Measurements from ENCODE around the gene FAM20C.

Gene FAM20C

DNA sequence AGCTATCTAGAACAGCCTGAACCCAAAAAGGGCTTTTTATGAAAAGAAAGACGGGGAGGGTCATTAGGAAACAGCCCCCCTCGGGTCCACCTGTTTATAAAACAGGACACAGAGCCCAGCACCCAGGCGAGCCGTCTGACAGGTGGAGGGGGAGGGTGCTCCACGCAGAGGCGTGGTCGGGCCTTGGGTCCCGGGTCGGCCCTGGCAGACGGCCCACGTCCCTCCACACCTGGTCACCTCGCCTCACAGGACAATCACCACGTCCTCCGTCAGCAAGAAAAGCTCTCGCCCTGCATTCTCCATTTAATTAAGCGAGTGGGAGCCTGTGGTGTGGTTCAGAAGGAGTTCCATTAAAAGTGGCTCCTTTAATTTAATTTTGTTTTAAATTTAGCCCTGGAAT, 55.3 kb downstream of the FAM20C start:
- Histone ChIP-seq H3K36me3 (ENCODE audit: control insufficient read depth in 2 of 2, insufficient read depth in 1 of 2, low read length in 2 of 2) (peaks cover 0 to 14% of the 10 kb centered on the region in 2 experiments; a peak in 1 of 3 replicates), H3K4me1 (ENCODE audit: control insufficient read depth, insufficient read depth, low read length) (no peaks in the 10 kb centered on the region), H3K27ac (ENCODE audit: extremely low read depth, low read depth, low read length) (no peak overlapping the region), H3K9me3 (ENCODE audit: control insufficient read depth, insufficient read depth, low read depth, low read length) (no peaks in the 10 kb centered on the region), H3K4me3 (ENCODE audit: low read depth, low read length) (no peak overlapping the region)
- TF ChIP-seq OVOL3 (tag by site-specific recombination; IDR thresholded peaks at IDR 0.05) (no peak), ZNF610 (tag by site-specific recombination; IDR thresholded peaks at IDR 0.05; ENCODE audit: borderline replicate concordance) (no peak), ZNF623 (tag by site-specific recombination; IDR thresholded peaks at IDR 0.05) (no peak), ZNF221 (tag by site-specific recombination; IDR thresholded peaks at IDR 0.05; ENCODE audit: borderline replicate concordance) (no peak)
- TF ChIP-seq, protein P1, sequence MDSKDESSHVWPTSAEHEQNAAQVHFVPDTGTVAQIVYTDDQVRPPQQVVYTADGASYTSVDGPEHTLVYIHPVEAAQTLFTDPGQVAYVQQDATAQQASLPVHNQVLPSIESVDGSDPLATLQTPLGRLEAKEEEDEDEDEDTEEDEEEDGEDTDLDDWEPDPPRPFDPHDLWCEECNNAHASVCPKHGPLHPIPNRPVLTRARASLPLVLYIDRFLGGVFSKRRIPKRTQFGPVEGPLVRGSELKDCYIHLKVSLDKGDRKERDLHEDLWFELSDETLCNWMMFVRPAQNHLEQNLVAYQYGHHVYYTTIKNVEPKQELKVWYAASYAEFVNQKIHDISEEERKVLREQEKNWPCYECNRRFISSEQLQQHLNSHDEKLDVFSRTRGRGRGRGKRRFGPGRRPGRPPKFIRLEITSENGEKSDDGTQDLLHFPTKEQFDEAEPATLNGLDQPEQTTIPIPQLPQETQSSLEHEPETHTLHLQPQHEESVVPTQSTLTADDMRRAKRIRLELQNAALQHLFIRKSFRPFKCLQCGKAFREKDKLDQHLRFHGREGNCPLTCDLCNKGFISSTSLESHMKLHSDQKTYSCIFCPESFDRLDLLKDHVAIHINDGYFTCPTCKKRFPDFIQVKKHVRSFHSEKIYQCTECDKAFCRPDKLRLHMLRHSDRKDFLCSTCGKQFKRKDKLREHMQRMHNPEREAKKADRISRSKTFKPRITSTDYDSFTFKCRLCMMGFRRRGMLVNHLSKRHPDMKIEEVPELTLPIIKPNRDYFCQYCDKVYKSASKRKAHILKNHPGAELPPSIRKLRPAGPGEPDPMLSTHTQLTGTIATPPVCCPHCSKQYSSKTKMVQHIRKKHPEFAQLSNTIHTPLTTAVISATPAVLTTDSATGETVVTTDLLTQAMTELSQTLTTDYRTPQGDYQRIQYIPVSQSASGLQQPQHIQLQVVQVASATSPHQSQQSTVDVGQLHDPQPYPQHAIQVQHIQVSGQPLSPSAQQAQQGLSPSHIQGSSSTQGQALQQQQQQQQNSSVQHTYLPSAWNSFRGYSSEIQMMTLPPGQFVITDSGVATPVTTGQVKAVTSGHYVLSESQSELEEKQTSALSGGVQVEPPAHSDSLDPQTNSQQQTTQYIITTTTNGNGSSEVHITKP (tag by site-specific recombination; IDR thresholded peaks at IDR 0.05), result no peak
- TF ChIP-seq, protein P2, sequence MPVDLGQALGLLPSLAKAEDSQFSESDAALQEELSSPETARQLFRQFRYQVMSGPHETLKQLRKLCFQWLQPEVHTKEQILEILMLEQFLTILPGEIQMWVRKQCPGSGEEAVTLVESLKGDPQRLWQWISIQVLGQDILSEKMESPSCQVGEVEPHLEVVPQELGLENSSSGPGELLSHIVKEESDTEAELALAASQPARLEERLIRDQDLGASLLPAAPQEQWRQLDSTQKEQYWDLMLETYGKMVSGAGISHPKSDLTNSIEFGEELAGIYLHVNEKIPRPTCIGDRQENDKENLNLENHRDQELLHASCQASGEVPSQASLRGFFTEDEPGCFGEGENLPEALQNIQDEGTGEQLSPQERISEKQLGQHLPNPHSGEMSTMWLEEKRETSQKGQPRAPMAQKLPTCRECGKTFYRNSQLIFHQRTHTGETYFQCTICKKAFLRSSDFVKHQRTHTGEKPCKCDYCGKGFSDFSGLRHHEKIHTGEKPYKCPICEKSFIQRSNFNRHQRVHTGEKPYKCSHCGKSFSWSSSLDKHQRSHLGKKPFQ (tag by site-specific recombination; IDR thresholded peaks at IDR 0.05), result no peak
- CTCF ChIA-PET, result no interaction called here
- POLR2A ChIA-PET, result no interaction called here

DNA sequence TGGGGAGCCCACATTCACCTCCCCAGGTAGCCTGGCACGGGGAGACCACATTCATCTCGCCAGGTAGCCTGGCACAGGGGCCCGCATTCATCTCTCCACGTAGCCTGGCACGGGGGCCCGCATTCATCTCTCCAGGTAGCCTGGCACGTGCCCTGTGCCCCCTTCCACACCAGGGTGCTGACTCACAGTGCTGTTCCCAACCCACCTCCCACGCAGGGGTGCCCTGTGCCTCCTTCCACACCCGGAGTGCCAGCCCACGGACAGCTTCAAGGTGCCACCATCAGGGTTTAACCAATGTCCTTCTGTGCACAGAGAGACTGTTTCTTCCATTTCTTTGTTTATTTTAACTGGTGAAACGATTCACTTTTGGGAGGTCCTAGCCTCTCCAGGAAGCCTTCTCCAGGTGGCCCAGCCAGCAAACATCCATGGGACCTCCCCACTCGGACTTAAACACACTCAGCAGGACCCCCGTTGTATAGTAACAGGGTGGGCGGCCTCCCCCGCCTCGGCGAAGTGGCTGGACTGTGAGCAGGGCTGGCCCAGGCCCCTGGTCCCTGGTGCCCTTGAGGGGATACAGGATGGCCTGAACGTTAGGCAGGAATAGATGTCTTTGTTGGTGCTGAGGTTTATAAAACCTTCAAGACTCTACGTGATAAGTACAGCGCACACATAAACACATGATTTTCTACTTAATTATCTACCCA, 56.5 kb downstream of the FAM20C start:
- Histone ChIP-seq H3K4me1 (ENCODE audit: control insufficient read depth, insufficient read depth, low read length) (no peaks in the 10 kb centered on the region), H3K36me3 (ENCODE audit: control insufficient read depth in 2 of 2, insufficient read depth in 1 of 2, low read length in 2 of 2) (peaks cover 0 to 14% of the 10 kb centered on the region in 2 experiments; a peak in 1 of 3 replicates), H3K4me3 (ENCODE audit: low read depth, low read length) (no peak overlapping the region), H3K9me3 (ENCODE audit: control insufficient read depth, insufficient read depth, low read depth, low read length) (no peaks in the 10 kb centered on the region), H3K27ac (ENCODE audit: extremely low read depth, low read depth, low read length) (no peak overlapping the region)
- CTCF ChIA-PET, result no interaction called here
- POLR2A ChIA-PET, result no interaction called here
- TF ChIP-seq ZBTB17 (tag by site-specific recombination; IDR thresholded peaks at IDR 0.05) (no peak), MYNN (tag by site-specific recombination; IDR thresholded peaks at IDR 0.05; ENCODE audit: borderline replicate concordance) (no peak), ZNF785 (tag by site-specific recombination; IDR thresholded peaks at IDR 0.05) (no peak), ZNF174 (tag by site-specific recombination; IDR thresholded peaks at IDR 0.05) (no peak), ZNF677 (tag by site-specific recombination; IDR thresholded peaks at IDR 0.05) (no peak), ZNF221 (tag by site-specific recombination; IDR thresholded peaks at IDR 0.05; ENCODE audit: borderline replicate concordance) (no peak), ZNF791 (tag by site-specific recombination; IDR thresholded peaks at IDR 0.05) (no peak), MEIS1 (CRISPR knock-in tag; IDR thresholded peaks at IDR 0.05; ENCODE audit: borderline replicate concordance) (no peak), ZNF354C (tag by site-specific recombination; IDR thresholded peaks at IDR 0.05; ENCODE audit: borderline replicate concordance, low read depth) (no peak), ZNF48 (tag by site-specific recombination; IDR thresholded peaks at IDR 0.05) (no peak)
- TF ChIP-seq, protein P3, sequence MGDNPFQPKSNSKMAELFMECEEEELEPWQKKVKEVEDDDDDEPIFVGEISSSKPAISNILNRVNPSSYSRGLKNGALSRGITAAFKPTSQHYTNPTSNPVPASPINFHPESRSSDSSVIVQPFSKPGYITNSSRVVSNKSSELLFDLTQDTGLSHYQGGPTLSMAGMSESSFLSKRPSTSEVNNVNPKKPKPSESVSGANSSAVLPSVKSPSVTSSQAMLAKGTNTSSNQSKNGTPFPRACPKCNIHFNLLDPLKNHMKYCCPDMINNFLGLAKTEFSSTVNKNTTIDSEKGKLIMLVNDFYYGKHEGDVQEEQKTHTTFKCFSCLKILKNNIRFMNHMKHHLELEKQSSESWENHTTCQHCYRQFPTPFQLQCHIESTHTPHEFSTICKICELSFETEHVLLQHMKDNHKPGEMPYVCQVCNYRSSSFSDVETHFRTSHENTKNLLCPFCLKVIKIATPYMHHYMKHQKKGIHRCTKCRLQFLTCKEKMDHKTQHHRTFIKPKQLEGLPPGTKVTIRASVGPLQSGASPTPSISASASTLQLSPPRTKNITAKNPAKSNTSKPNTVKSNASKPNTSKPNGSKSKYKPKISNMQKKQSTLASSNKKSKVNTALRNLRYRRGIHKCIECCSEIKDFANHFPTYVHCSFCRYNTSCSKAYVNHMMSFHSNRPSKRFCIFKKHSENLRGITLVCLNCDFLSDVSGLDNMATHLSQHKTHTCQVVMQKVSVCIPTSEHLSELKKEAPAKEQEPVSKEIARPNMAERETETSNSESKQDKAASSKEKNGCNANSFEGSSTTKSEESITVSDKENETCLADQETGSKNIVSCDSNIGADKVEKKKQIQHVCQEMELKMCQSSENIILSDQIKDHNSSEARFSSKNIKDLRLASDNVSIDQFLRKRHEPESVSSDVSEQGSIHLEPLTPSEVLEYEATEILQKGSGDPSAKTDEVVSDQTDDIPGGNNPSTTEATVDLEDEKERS (tag by site-specific recombination; IDR thresholded peaks at IDR 0.05), result no peak
- TF ChIP-seq, protein P4, sequence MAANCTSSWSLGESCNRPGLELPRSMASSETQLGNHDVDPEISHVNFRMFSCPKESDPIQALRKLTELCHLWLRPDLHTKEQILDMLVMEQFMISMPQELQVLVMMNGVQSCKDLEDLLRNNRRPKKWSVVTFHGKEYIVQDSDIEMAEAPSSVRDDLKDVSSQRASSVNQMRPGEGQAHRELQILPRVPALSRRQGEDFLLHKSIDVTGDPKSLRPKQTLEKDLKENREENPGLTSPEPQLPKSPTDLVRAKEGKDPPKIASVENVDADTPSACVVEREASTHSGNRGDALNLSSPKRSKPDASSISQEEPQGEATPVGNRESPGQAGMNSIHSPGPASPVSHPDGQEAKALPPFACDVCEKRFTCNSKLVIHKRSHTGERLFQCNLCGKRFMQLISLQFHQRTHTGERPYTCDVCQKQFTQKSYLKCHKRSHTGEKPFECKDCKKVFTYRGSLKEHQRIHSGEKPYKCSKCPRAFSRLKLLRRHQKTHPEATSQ (tag by site-specific recombination; IDR thresholded peaks at IDR 0.05), result no peak
